Activated T-cell treated with anti-CD3 and anti-CD28 coated beads for 48 hours (primary cell): ENCODE results near the gene XKRX.
A peak's percentile ranks its signal among the peaks of the same experiment; 100 is the strongest.

Source experiments
- DNase-seq: peaks from one replicate; pipeline ENCODE4 v3.0.0-alpha.2; 2020; ENCODE audit warnings: low read depth

Gene XKRX

DNA sequence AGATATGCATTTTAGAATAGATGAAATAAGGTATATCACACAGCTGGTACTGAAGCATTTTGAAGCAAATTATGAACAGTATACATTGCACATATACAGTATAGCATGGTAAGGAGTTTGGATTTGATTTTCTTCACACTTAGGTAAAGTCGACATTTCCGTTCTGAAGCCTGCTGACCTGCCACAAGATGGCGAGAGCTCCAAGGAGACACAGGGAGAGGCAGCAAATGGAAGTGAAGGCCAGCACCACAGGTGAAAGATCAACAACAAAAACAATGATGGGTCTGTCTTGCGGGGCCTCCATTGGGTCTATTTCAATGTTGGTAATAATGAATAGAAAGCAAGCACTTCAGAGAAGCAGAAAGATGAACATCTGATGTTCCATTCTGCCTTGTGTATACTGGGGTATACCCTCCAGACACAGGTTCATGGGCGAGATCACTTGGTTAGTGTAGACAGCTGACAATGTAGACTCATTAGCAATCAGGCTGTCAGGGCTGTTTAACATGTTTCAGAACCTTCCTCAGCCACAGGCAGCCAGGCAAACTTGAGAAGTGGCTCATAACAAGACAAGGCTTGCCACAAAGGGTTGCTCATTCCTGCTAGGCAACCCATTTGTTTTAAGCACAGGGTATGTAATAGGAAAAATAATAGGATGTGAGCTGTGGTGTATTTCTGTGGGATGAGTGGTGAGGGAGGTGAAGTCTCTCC, 33.2 kb downstream of the XKRX start:
- peak; percentile 0 for DNase-seq

DNA sequence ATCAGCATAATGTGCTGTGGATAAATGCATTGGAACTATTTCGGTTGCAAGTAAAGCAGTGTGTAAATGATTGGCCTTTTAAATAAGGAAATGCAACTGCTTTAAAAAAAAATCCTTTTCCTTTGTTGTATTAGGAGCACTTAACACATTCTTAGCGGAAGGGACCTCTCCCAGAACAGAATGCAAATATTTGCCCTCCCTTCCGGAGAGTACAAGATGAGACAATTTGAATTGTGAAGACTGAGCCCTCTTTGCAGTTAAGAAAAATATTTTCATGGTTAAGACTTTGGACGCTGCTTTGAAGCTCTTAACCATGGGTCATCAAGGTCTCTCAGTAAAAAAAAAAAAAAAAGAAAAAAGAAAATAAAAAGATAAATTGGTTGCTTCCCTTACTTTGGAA, 45.1 kb downstream of the XKRX start:
- DNase-seq: no peak

DNA sequence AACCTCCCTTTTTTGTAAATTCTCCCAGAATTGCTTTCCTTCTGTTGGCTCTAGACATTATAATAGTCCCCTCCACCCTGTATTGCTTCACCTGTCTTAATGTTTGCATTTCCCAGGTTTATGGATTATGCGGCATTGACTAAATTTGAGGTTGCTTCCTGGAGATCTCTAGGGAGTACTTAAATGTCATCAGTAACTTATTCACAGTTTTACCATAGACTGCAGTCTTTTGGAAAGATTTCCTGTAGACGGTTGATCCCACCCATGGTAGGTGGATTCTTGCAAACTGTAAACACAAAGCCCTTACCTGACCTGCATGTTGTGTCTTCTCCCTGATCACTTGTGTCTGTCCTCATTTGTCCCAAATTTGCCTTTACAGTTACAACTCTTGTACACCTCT, 48.3 kb downstream of the XKRX start:
- DNase-seq: no peak

DNA sequence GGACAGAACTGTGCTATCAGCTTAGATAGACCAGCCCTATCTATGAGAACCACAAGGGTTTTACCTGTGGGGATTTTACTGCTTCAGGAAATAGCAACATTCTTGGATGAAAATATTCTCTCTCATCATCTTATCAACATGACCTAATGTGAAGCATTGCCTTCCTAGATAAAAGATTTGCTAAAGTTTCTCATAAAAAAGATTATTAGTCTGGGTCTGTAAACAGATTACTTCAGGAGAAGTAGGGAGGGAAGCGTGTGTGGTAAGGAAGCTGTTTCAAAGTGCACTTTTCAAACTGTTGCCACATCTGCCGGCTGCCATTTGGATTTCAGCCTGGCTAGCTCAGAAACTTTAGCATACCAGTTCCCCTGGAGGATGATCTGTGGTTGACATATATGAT, 54.4 kb downstream of the XKRX start, which contains the start of gene NOX1:
Gene NOX1 (minus strand): TSS at position 35 of the 400 bp plus-strand sequence. CDS start 220 bp downstream, outside the sequence.
- DNase-seq: no peak

DNA sequence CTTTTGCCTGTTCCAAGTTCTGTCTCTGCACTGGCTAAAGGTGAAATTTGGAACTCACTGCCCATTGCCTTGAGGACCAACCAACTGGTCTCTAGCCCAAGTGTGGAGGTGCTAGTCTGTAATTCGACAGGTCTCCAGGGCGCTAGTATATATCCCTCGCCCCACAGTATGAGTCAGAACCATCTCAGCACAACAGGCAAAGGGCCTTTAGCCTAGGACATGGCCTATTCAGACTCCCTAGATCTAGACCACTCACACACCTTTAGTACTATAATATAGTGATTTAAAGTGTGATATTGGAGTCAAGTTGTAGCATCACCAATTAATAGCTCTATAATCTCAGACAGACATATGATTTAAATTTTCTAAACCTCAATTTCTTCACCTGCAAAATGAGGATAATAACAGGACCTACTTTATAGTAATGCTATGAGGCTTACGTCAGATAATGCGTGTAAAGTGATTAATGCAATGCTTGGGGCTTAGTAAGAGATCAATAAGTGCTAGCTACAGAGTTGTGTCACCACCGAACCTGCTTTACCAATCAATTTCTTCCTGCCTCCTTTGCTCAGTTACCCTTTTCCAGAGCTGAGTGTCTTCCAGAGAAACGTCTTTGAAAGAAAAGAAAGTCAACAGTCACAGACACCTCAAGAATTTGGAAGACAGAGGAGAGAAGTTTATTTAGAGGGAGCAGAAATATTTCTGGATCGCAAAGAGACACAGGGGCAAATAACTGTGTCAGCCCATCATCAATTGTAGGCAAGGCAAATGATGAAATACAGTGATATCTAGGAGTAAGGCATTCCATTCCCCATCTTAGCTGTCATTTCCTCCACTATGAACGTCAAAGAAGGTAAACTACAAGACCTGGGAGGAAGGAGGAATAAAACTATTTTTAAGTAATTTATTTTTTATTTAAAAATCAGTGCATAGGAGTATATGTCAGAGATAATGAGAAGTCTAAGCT, 56.8 kb downstream of the XKRX start:
- no peak for DNase-seq

DNA sequence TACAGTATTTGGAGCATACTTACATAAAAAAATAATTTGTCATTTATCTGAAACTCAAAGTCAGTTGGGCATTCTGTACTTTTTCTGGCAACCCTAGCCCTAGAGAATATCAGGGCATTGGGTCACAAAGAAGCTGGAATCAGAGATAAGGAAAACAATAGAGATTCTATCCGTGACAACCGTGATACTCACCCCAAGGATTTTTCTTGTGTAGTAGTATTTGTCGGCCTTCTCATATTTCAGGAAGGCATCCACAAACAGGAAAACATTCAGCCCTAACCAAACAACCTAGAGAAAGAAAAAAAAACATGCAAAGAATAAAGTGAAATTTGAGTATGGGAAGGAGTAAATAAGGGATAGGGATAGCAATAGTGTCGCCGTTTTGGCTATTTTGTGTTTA, 58.2 kb downstream of the XKRX start:
- DNase-seq: no peak

DNA sequence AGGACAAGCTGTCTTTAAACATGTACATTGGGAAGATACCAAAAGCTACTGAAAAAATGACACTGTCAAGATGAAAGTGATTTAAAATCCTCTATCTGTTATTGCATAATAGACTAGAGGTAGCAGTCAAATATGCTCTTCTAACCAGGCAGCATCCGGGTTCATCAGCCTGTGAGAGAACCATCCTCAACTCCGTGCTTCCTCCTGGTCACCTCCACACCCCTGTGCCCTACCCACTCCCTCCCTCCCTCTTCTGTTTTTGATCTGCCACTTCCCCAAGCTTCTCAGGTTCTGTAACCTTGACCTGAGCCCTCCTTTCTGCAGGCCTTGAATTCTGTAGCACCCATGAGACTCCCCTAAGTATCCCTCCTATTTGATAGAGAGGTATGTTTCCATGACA, 60.4 kb downstream of the XKRX start:
- DNase-seq: no peak

DNA sequence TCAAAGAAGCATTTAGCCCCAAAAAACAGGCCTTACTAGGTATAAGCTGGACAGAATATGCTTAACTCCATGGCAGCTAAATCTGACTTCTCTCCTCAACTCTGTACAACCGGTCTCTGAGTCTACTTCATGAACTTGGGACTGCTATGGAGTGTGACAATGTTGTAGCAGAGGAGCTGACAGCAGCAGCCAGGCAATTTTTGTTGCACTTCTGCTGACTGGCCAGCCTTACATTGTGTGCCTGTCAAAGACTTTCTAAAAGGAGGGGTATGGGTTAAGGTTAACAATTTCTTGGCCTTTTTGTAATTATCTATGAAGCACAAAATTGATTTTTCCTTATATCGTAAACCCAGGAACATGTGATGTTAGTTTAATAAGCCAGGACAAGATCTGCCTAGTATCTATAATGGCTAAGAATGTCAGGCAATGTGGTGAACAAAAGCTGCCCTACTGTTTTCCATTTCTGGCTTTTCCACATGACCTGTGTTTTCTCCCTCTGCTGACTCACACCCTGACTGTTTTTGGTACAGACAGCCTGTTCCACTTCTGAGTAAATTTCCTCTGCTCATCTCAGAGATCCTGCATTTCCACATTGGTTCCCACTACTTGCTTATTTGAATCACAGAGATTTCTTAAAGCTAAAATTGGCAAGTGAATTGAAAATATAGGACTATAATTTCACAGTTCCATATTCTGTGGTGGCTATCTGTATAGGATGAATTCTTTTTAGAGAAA, 63.9 kb downstream of the XKRX start:
- DNase-seq: no peak
